GM19035 (cell line): Measurements from ENCODE around the gene HIPK1.

ENCODE experiments used
- ATAC-seq: cut with Tn5 transposase; IDR thresholded peaks from one replicate; pipeline ENCODE4 v1.9.1; 2021; ENCODE audit not compliant: unreplicated experiment

HIPK1 gene

DNA sequence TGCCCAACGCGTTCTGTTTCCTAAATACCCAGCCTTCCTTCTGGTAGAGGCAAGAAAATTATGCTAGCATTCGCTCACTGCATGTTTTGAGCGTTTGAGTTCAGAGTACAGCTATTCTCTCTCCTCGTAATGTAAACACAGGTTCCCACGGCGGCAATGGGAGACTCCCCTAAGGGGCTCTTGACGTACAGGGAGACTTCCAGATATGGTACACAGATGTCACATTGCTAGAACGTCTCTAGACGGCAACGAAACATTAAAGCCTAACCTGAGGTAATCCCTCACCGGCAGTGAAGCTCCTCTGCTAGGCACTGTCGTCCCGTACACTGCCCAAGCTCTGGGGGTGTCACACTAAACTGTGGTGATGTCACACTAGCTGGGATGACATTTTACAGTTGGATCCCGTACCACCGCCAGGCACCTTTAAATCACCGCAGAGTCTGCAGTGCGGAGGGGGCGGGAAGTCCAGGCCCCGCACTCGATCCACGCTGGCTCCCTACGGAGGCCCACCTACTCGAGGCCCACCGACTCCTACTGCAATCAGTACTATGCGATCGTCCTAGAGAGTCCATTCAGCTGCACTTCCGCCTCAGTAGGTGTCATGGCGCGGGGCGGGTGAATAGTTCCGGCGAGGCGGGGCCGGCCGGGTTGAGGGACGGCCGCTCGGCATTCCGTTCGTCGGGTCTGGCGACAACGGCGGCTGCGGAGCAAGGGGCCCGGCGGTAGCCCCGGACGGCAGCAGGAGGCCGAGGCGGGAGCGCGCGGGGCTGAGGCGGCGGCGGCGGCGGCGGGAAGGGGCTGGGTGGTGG is at the start of gene HIPK1:
Gene HIPK1 (plus strand): TSS at position 384 of the 809 bp plus-strand sequence.
- peak; percentile 73 for ATAC-seq

DNA sequence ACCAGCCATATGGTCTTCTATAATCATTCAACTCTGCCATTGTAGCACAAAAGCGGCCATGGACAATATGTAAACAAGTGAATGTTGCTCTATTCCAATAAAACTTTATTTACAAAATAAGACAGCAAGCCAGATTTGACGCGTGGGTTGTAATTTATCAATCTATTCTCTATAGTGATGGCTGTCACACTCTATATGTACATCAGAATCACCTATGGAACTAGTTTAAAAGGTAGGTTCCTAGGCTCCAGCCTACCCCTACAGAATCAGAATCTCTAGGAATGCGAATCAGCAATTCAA is 49.4 kb upstream of the HIPK1 start:
- ATAC-seq, result no peak

DNA sequence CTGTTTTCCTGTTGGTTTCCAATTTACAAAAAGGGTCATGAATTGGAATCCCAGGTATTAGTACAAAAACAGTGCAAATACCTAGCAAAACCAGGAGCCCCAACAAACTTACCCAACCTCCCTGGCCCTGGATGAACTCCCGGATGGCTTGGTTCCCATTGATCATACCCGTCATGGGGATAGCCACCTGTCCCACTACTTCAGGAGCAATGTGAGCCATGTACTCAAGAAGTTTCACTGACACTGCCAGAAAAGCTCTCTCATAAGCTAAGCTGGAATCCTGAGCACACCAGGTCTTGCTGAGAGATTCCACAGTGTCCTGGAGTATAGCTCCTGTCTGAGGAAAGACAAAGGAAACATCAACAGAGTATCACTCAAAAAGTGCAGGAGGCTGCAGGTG is 47.5 kb upstream of the HIPK1 start:
- no peak for ATAC-seq

DNA sequence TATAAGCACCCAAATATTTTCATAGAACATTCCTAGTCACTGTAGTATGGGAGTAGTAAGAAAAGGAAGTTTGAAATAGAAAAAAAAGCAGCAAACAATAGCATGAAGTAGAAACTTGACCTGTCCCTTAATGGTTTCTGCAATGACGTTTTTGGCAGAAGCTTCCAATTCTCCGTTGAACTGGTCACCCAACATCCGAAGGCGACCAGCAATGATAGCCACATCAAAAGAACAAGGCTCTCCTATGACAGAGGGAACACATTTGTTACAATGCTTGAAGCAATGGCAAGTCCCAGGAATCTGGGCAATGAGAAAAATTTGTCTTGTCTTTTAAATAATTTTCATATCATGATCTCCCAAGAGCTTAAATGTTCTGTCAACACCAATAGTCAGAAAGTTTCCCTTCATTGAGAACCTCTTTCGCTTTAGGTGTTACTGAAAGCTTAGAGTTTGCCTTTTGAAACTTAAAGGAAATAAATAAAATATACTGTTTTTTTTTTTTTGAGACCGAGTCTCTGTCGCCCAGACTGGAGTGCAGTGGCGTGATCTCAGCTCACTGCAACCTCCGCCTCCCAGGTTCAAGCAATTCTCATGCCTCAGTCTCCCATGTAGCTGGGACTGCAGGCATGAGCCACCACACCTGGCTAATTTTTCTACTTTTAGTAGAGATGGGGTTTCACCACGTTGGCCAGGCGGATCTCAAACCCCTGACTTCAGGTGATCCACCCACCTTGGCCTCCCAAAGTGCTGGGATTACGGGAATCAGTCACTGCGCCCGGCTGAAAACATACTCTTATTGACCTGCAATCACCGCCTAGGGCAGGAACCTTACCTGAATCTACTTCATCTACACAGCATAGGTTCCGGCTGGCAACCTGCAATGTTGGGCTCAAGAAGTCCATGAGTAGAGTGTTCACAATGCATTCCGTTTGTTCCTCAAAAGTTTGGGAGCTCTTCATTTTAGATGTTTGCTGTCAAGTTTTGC is 42.4 kb upstream of the HIPK1 start:
- no peak for ATAC-seq

DNA sequence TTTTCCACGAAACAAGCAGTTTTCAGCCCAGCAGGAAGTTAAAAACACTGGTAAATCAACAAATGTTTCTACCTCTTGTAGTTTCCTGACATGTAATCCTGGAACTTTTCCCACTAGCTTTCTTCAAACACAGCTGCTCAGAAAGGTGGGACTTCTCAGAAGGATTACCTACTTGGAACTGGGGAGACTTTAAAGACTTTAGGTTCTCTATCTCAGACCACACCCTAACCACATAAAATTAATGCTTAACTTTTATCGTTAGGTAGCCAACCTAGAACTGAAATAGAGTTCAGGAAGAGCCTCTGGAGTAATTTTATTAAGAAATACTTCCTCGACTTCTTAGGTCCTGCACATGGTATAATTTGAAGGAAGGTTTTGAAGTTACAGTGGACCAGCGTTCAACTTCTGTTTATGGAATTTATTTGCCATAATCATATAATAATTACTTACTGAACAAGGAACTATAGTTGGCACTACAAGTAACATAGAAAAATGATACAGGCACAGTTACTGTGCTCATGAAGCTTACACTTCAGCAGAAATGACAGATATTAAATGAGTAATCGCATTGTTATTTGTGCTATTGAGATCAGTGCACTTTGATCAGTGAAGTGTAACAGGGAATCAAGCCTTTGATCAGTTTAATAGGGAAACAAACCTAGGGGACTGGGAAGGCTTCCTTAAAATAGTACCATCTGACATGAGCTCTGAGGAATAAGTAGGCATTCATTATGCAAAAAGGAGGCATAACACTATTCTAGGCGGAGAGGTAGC is 41.5 kb upstream of the HIPK1 start, which contains the start of gene BCL2L15:
Gene BCL2L15 (minus strand): TSS at position 180 of the 774 bp plus-strand sequence. CDS start 206 bp downstream, outside the sequence.
- ATAC-seq, result no peak

DNA sequence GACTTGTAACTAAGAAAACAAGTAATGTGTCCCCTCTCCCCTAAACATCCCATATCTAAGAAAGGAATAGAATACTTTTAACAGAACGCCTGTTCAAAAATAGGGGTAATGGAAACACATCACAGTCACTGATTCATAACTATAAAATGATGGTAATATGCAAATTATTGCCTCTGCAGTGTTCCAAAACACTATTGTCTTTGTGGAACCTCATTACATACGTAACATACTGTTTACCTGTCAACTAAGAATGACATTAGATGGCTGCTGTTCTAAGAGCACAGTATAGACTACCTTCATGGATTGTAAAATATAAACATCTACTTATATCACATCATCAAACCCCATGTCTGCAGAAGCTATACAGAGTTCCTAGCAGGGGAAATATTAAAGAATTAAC is 38.3 kb upstream of the HIPK1 start:
- ATAC-seq, result no peak

DNA sequence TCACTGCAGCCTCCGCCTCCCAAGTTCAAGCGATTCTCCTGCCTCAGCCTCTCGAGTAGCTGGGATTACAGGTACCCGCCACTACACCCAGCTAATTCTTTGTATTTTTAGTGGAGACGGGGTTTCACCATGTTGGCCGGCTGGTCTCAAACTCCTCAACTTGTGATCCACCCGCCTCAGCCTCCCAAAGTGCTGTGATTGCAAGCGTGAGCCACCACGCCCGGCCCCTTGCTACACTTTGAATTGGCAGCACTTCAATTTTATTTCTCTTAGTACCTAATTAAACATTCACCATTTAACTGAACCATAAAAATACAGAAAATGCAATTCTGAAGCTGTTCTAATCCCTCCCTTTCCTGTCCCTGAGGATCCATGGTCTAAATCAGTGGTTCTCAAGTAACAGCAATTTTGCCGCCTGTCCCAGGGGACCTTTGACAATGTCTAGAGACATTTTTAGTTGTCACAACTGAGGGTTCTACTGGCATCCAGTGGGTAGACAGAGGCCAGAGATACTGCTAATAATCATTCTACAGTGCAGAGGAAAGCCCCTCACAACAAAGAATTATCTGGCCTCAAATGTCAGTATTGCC is 37.4 kb upstream of the HIPK1 start:
- ATAC-seq, result no peak

DNA sequence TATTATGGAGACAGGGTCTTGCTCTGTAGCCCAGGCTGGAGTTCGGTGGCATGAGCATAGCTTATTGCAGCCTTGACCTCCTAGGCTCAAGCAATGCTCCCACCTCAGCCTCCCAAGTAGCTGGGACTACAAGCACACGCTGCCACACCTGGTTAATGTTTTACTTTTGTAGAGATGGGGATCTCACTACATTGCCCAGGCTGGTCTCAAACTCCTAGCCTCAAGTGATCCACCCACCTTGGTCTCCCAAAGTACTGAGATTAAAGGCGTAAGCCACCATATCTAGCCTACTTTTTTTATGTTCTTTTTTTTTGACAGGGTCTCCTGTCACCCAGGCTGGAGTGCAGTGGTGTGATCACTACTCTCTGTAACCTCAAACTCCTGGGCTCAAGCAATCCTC is 35.9 kb upstream of the HIPK1 start:
- no peak for ATAC-seq

DNA sequence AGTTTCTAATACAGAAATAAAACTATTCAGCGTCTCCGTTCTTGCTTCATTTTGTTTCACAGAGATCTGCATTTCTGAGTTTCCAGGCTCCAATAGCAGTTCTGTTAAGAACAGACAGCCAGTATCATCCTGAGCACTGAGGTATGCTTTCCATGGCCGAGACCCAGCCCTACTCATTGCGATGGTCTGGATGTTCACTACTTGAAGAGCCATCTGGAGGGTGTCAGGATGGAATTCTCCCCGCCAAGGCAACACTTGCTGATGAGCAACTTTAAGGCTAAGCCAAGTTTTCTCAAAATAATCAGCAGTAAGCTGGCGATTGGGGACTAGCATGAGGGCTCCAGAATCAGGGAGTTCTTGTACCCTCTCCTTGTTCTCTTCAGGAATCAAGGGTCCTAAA is 34.0 kb upstream of the HIPK1 start:
- ATAC-seq, result no peak

DNA sequence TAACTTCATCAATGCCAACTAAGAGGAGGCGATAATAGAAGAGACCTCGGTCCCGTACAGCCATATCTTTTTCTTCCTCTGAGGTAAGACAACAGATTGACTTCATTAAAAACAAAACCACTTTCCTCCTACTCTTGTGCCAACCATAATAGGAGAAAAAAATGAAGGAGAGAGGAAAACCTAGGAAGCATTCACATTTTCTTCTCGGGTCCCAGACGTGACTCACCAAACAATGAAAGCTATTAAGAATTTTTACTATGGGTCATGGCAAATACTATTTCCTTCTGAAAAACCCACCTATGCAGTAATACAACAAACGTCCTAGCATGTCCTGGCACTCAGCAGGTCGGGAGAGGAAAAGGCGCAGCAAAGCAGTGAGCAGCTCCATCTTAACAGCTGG is 33.2 kb upstream of the HIPK1 start:
- ATAC-seq, result no peak

DNA sequence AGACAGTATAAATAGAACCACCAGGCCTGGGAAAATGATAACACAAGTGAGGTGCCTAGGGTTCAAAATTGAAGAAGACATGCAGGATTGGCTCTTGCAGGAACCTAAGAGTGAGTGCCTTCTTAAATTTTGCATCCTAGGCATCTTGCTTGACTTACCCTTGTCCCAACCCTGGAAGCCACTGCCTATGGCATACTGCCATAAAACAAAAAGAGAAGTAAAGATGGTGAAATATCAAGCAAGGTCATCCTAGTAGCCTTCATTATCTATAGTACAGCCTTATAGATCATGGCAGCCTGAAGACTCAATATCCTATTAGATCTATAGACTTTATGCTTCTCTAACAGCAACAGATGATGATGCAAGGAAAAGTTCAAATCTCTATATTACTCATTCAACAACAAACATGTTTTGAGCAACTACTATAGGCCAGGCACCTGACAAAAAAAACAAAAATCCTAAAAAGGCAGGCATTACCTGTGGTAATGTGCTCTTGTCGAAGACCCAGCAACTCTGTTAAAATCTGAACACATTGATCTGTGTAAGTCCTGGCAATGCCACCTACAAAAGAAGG is 30.8 kb upstream of the HIPK1 start:
- ATAC-seq, result no peak

DNA sequence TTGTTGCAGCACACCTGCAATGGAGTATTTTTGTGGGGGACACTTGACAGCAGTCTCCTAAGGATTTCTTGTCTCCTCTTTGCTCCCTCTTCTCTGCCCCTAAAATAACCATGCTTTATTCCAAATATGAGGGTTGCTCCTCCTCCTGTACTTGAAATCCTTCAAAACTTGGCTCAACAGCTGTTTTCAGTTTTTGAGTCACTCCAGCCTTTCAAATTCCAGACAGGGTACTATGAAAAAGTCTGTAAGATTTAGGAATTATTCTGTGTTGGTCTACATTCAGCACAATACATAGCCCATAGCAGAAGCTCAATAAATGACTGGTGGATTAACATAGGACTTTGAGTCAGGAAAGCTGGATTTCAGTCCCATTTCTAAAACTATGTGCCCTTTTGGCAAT is 30.0 kb upstream of the HIPK1 start:
- no peak for ATAC-seq

DNA sequence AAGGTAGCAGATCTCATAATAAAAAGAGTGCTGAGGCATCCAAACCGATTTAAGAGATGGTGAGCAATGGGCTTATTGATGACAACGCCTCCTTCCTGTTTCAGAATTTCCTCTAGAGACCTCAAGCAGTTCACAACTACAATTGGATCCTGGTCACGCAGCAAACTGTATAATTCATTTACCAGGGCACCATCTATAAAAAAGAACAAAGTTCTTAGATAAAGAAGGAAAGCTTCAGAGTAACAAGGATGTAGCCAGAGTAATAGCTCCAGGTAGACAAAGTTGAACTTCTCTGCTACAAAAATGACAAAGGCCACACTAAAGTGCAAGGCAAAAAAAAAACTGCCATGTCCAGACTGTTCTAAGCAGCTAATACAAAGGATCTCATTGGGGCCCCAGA is 27.9 kb upstream of the HIPK1 start:
- no peak for ATAC-seq

DNA sequence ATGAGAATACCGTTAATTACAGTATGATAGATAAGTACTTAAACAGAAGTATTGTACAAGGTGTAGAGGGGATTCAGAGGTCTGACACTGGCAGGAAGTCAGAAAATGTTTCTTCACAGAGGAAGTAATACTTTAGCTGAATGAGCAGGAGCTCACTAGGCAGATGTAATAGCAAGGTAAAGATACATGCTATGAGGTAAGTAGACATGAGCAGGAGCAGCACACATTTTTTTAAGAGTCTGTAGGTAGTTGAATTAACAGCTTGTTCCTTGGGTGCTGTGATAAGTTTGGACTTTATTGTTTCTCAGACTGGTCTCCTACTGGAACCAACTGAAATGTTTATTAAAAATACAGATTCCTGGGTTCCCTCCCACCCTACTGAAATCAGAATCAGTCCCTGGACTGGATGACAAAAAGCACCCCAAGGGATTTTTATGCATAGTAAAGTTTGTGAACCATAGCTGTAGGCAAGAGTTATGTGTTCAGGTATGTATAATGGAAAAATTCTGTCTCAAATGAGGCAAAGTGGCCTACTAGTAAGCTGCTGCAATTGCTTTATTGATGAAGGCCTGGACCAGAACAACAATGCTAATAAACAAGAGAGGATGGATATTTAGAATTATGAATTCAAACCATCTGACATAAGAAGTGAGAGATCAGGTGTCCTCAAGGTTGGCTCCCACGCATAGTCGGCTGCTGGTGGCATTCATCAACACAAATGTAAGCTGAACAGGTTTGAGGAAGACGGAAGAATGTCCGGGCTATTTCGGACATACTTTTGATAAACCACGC is 25.4 kb upstream of the HIPK1 start:
- ATAC-seq, result no peak

DNA sequence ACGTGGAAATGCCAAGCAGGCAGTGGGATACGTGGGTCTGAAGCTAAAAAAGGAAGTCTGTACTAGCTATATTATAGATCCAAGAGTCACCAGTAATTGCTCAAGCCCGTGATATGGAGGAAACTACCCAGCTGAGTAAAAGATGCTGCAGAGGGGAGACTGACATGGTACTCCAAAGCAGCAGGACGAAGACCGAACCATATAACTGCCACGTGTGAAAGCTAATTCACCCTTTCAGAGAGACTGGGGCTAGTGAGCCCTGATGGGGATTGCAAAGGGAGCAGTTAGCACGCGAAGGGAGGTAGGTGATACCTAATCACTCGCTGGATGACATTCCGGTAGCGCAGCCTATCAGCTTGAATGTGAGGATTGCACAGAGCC is 24.8 kb upstream of the HIPK1 start:
- peak; percentile 30 for ATAC-seq

DNA sequence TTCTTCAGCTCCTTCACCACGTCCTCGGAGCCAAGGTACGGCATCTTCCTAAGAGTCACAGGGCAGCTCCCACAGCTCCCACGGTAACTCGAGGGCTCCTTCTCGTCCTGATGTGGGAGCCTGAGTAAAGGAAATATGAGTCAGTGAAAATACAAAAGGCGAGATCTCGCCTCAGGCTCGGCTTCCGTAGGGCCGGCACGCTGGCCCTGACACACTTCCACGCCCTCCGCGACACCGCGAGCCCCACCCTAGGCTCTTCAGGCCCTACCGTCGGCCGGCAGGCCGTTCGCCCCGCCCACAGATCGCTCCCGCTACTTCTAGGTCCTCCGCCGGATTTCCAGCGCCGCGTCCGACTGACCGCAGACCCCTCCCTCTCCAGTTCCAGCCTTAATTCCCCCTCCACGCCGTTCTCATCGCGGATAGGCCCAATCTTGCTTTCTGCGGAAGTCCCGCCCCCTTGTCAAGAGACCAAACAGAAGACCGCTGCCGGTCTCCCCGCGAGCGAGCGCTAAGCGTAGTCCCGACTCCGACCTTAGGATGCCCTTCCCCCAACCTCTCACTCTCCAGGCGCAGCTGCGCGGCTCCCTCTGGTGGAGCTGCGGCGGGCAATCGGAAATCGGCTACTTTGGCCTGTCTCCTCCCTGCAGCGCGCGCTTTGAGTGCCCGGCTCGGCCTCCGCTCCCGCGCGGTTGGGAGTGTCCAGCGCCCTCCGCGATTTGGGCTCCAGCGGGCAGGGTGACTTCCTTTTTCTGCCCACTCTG is 24.3 kb upstream of the HIPK1 start, which contains the start of the genes AP4B1 and DCLRE1B:
Gene AP4B1 (minus strand): TSS at position 126 of the 761 bp plus-strand sequence. CDS start 82 bp downstream, at position 44.
Gene DCLRE1B (plus strand): TSS at position 653 of the 761 bp plus-strand sequence. CDS start 261 bp downstream, outside the sequence.
- ATAC-seq, result peak; percentile 90

DNA sequence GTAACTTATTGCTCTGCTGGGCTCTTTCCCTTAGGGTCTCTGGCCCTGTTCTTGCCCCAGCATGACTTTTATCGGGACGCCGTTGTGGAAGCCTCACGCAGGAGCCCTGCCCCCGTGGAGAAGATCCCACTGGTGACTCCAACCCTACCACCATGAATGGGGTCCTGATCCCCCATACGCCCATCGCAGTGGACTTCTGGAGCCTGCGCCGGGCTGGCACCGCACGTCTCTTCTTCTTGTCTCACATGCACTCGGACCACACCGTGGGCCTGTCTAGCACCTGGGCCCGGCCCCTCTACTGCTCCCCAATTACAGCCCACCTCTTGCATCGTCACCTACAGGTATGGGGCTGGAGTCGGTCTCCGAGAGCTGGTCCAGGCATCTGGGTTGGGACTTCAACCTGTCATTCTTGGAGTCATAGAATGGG is 23.7 kb upstream of the HIPK1 start:
- peak; percentile 1 for ATAC-seq

DNA sequence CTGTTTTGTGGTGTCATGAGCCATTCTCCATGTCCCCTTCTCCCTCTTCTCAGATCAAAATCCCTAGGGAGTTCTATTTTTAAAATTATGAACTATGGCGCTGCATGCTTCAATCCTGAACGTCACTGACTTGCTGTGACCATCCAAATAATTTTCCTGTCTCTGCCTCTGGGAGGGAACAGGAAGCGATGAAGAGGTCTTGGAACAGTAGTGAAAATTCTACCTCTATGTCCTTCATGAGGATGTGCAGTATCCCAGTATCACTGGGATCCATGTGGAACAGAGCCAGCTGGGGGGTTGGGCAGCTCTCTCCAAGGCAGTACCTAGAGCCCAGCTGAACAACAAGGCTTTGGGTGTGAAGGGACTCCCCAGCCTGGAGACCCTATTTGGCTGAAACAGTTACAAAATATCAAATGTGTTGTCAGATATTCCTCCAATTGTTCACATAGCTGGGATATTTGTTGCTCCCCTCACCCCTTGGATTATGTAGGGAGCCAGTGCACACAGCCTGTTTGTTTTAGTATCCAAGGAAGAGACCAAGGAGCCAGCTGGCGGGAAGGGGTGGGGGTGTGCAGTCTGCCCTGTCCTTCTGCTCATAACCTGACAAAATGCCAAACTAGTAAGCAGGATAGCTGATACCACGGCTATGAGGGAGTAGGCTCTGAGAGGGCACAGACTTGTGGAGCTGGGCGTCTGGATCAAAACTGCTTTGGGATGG is 16.4 kb upstream of the HIPK1 start:
- ATAC-seq, result no peak
